Ovary (tissue), 9 donors: Measurements from ENCODE around the gene INPP5D. TPM values are rescaled to one million over a fixed set of nuclear protein-coding genes. Genes with fewer than 3 reads are reported as not detected.

Source experiments
- DNase-seq, 5 donors: peaks; one replicate each; pipeline ENCODE4 v3.0.0-alpha.2; 2019 to 2020
- H3K27ac ChIP-seq, 2 donors: fragments of 200-600 bp; one replicate each; pipeline versions ENCODE4 v1.5.1 to v1.8.0; 2019 to 2022
- H3K27me3 ChIP-seq: fragments of 200-600 bp; one replicate; pipeline ENCODE4 v1.8.0; 2022
- H3K36me3 ChIP-seq: fragments of 200-600 bp; sonication (generic); one replicate; pipeline ENCODE4 v1.5.1; 2019
- H3K4me1 ChIP-seq: one replicate; pipeline ENCODE4 v1.8.1; 2013; ENCODE audit warnings: mild to moderate bottlenecking, moderate library complexity; ENCODE audit not compliant: insufficient read depth
- H3K4me3 ChIP-seq: fragments of 200-600 bp; sonication (generic); one replicate; pipeline ENCODE4 v1.5.1; 2017
- H3K9me3 ChIP-seq, 2 donors: fragments of 200-600 bp in 1 of 2; sonication (generic) in 1 of 2; one replicate each; pipeline versions ENCODE4 v1.5.1 to v1.8.1; 2013 to 2019; ENCODE audit warnings: mild to moderate bottlenecking in 1 of 2, moderate library complexity in 1 of 2
- CTCF ChIP-seq, 3 donors: fragments of 450-650 bp in 2 of 3; fragments of 200-600 bp in 1 of 3; IDR thresholded peaks; one replicate each; pipeline versions ENCODE4 v1.5.1 to v1.8.0; 2016 to 2022; ENCODE audit warnings: antibody characterized with exemption in 3 of 3, mild to moderate bottlenecking in 1 of 3
- EP300 ChIP-seq: sonication (generic); formaldehyde crosslinking; IDR thresholded peaks from one replicate; pipeline ENCODE4 v1.6.1; 2017; ENCODE audit warnings: antibody characterized with exemption
- POLR2A ChIP-seq: fragments of 450-650 bp; IDR thresholded peaks from one replicate; pipeline ENCODE4 v1.6.1; 2017; ENCODE audit warnings: antibody characterized with exemption, mild to moderate bottlenecking, moderate library complexity
- WGBS, 3 donors: extraction: QIAGEN DNeasy Blood & Tissue Kit in 1 of 3; methylation state at CpG; one replicate each; pipeline versions ENCODE4 v1.1.5 to v1.1.7; 2013 to 2017; 5-methylcytosine and 5-hydroxymethylcytosine counted together
- intact Hi-C, 4 donors: fragments of 100-400 bp; cut with DNase I; formaldehyde crosslinking; loops; one replicate each; pipeline versions ENCODE4 v1.11.0 to v1.15.1; 2022 to 2023
- polyA plus RNA-seq, 2 donors: library from polyadenylated mRNA; stranded (reverse); fragments of 200-250 nt in 1 of 2; fragments of 350-450 nt in 1 of 2; fragmentation: Illumina TruSeq in 1 of 2; extraction: RNeasy Lipid Tissue Mini Kit (QIAGEN cat#74804) in 1 of 2; gene quantifications; one replicate each; pipeline ENCODE4 v1.2.3, GENCODE V29; 2013 to 2014
- total RNA-seq, 7 donors: library from RNA; depleted of rRNA in 2 of 7; stranded (reverse); fragments of >200 nt in 2 of 7; fragmentation: NEBNext Ultra II Directional in 3 of 7; extraction: Animal tissue kit (Norgen Biotek cat#: 25700) in 3 of 7; gene quantifications; one replicate each; pipeline versions ENCODE4 v1.1.0 to v1.2.4, GENCODE V29; 2016 to 2023
- donor health status: DM: no; HTN: no; CAD: no; lungs with moderate emphysema.
- donor health status: DM: no; HTN: no; CAD: no.
- donor health status: Bipolar disorder and iron deficiency.
- donor health status: DM: yes; HTN: yes; CAD: no.
- donor health status: DM: no; HTN: no; CAD: no.
- donor health status: DM: yes; HTN: yes; CAD: no.

INPP5D gene
- total and polyA plus RNA-seq, 9 donors, result 4.1 to 14.4 (median 7.7) TPM

- WGBS, 3 donors, result 62 to 67% (median 67%) methylated on average over 9 of the region's 9 CpGs
- Histone ChIP-seq H3K4me3 (no peak overlapping the region), H3K9me3 (no peaks in the 10 kb centered on the region), H3K27ac (no peak overlapping the region), H3K27me3 (no peaks in the 10 kb centered on the region), H3K4me1 (no peaks in the 10 kb centered on the region), H3K36me3 (no peaks in the 10 kb centered on the region)
- TF ChIP-seq CTCF (IDR thresholded peaks at IDR 0.05) (no peak), POLR2A (no peak), EP300 (no peak)
- intact Hi-C loops, result no loop called here
- DNase-seq, result no peak
Measured at GRCh38 chr2:233082931-233083755, 23.0 kb downstream of the INPP5D start.

GRCh38 chr2:233083782-233084181 lies 23.6 kb downstream of the INPP5D start:
- intact Hi-C loops, result no loop called here
- H3K36me3 ChIP-seq, result no peaks in the 10 kb centered on the region
- DNase-seq, result no peak
- H3K4me1 ChIP-seq, result no peaks in the 10 kb centered on the region
- H3K27ac ChIP-seq, result no peak overlapping the region
- H3K4me3 ChIP-seq, result no peak overlapping the region
- TF ChIP-seq CTCF (IDR thresholded peaks at IDR 0.05) (no peak), EP300 (no peak), POLR2A (no peak)
- no peaks in the 10 kb centered on the region for H3K27me3 ChIP-seq
- no peaks in the 10 kb centered on the region for H3K9me3 ChIP-seq
- WGBS, 3 donors, result 84 to 88% (median 86%) methylated on average over 8 of the region's 8 CpGs

GRCh38 chr2:233084488-233084887 lies 24.3 kb downstream of the INPP5D start:
- Histone ChIP-seq H3K27me3 (no peaks in the 10 kb centered on the region), H3K36me3 (no peaks in the 10 kb centered on the region), H3K4me3 (no peak overlapping the region), H3K27ac (no peak overlapping the region), H3K9me3 (no peaks in the 10 kb centered on the region), H3K4me1 (no peaks in the 10 kb centered on the region)
- intact Hi-C loops, result no loop called here
- TF ChIP-seq CTCF (IDR thresholded peaks at IDR 0.05) (no peak), EP300 (no peak), POLR2A (no peak)
- peak in 1 of 5 donors; percentile 28 for DNase-seq
- WGBS, 3 donors, result 78 to 81% (median 80%) methylated on average over 13 of the region's 13 CpGs

GRCh38 chr2:233085037-233085838 lies 25.1 kb downstream of the INPP5D start:
- Histone ChIP-seq H3K36me3 (no peaks in the 10 kb centered on the region), H3K9me3 (no peaks in the 10 kb centered on the region), H3K27ac (no peak overlapping the region), H3K27me3 (no peaks in the 10 kb centered on the region), H3K4me1 (no peaks in the 10 kb centered on the region), H3K4me3 (no peak overlapping the region)
- DNase-seq, result no peak
- WGBS, 3 donors, result 74 to 84% (median 76%) methylated on average over 13 of the region's 13 CpGs
- no peak for TF ChIP-seq CTCF (IDR thresholded peaks at IDR 0.05)
- TF ChIP-seq EP300, result no peak
- no peak for TF ChIP-seq POLR2A
- intact Hi-C loops, result no loop called here
